ENCODE results near the gene LCN12.

The LCN12 gene

DNA sequence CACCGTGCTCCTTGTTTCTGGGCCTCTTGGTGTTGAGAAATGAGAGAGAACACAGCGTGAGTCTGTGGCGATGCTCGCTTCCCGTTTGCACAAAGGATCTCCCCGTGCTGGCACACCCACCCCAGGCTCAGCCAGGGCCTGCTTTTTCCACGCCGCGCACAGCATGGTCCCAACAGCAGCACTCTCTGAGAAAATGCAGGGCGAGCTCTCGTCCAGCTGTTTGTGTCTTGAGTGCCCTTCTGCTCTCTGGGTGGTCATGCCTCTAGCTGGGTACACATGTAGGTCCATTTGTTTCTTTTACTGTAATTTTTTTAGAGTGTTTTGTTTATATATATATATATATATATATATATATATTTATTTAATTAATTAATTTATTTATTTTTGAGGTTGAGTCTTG, 34.2 kb upstream of the LCN12 start:
- no peak overlapping the region for H3K4me2 ChIP-seq (ENCODE audit: low read length)
- TF ChIP-seq EZH2phosphoT487 (IDR thresholded peaks at IDR 0.05; ENCODE audit: borderline replicate concordance, low read length), result no peak
- TF ChIP-seq, protein P1, sequence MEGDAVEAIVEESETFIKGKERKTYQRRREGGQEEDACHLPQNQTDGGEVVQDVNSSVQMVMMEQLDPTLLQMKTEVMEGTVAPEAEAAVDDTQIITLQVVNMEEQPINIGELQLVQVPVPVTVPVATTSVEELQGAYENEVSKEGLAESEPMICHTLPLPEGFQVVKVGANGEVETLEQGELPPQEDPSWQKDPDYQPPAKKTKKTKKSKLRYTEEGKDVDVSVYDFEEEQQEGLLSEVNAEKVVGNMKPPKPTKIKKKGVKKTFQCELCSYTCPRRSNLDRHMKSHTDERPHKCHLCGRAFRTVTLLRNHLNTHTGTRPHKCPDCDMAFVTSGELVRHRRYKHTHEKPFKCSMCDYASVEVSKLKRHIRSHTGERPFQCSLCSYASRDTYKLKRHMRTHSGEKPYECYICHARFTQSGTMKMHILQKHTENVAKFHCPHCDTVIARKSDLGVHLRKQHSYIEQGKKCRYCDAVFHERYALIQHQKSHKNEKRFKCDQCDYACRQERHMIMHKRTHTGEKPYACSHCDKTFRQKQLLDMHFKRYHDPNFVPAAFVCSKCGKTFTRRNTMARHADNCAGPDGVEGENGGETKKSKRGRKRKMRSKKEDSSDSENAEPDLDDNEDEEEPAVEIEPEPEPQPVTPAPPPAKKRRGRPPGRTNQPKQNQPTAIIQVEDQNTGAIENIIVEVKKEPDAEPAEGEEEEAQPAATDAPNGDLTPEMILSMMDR (IDR thresholded peaks at IDR 0.05; ENCODE audit: low read depth, low read length, poor library complexity, severe bottlenecking), result no peak
- H3K9me3 ChIP-seq (ENCODE audit: control insufficient read depth, insufficient read depth, low read length), result no peaks in the 10 kb centered on the region
- H4K20me1 ChIP-seq (ENCODE audit: control insufficient read depth, insufficient read depth, low read depth, low read length), result 0 out of 2 replicates have a peak, but pooled peaks cover 3% of the 10 kb centered on the region
- no peaks in the 10 kb centered on the region for H3K27me3 ChIP-seq (ENCODE audit: control insufficient read depth, low read length)
- H3K4me3 ChIP-seq (ENCODE audit: low read length), result no peak overlapping the region
- no peaks in the 10 kb centered on the region for H3K4me1 ChIP-seq (ENCODE audit: control insufficient read depth, low read length)
- H3K9me2 ChIP-seq (replicated peaks; ENCODE audit: control insufficient read depth, low read length), result no peaks in the 10 kb centered on the region
- H3K27ac ChIP-seq (ENCODE audit: low read depth, low read length), result no peak overlapping the region
- no peaks in the 10 kb centered on the region for H3F3A ChIP-seq (ENCODE audit: control insufficient read depth, insufficient read depth)
- peaks cover 10% of the 10 kb centered on the region for H3K79me2 ChIP-seq (ENCODE audit: control insufficient read depth, low read length)
- peaks cover 67% of the 10 kb centered on the region for H3K36me3 ChIP-seq (ENCODE audit: control insufficient read depth, low read length)

DNA sequence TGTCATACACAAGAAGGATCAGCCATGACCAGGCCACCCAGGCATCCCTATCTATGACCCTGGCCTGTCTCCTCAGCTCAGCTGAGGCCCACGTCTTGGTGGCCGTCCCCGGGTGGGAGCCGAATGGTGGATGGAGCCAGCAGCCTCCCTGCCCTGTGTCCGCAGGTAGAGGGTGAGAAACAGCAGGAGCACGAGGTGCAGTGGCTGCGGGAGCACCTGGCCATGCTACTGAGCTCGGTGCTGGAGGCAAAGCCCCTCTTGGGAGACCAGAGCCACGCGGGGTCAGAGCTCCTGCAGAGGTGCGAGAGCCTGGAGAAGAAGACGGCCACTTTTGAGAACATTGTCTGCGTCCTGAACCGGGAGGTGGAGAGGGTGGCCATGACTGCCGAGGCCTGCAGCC, 32.0 kb upstream of the LCN12 start:
- 0 out of 2 replicates have a peak, but pooled peaks cover 3% of the 10 kb centered on the region for H4K20me1 ChIP-seq (ENCODE audit: control insufficient read depth, insufficient read depth, low read depth, low read length)
- no peak overlapping the region for H3K4me3 ChIP-seq (ENCODE audit: low read length)
- H3F3A ChIP-seq (ENCODE audit: control insufficient read depth, insufficient read depth), result no peaks in the 10 kb centered on the region
- H3K9me2 ChIP-seq (replicated peaks; ENCODE audit: control insufficient read depth, low read length), result no peaks in the 10 kb centered on the region
- H3K4me2 ChIP-seq (ENCODE audit: low read length), result no peak overlapping the region
- no peaks in the 10 kb centered on the region for H3K9me3 ChIP-seq (ENCODE audit: control insufficient read depth, insufficient read depth, low read length)
- H3K4me1 ChIP-seq (ENCODE audit: control insufficient read depth, low read length), result no peaks in the 10 kb centered on the region
- H3K36me3 ChIP-seq (ENCODE audit: control insufficient read depth, low read length), result peaks cover 62% of the 10 kb centered on the region
- H3K27ac ChIP-seq (ENCODE audit: low read depth, low read length), result no peak overlapping the region
- H3K27me3 ChIP-seq (ENCODE audit: control insufficient read depth, low read length), result no peaks in the 10 kb centered on the region
- no peak for TF ChIP-seq EZH2phosphoT487 (IDR thresholded peaks at IDR 0.05; ENCODE audit: borderline replicate concordance, low read length)
- TF ChIP-seq, protein P1 (IDR thresholded peaks at IDR 0.05; ENCODE audit: low read depth, low read length, poor library complexity, severe bottlenecking), result no peak
- H3K79me2 ChIP-seq (ENCODE audit: control insufficient read depth, low read length), result peaks cover 10% of the 10 kb centered on the region

DNA sequence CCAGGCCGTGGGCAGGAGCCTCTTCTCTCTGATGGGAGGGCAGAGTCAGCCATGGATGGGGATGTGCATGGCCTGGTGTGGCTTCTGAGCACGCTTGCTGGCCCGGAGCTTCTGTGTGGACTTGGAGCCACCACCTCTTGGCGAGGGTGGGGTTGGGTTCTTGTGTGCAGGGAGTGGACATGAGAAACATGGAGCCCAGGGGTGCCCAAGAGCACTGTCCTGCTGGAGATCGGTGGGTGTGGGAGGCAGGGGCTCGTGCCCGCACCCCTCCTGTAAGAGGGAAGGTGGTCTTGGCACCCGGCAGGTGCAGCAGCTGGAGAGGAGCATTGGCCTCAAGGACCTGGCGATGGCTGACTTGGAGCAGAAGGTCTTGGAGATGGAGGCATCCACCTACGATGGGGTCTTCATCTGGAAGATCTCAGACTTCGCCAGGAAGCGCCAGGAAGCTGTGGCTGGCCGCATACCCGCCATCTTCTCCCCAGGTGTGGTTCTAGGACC, 31.3 kb upstream of the LCN12 start:
- H3K36me3 ChIP-seq (ENCODE audit: control insufficient read depth, low read length), result peaks cover 62% of the 10 kb centered on the region
- H3K9me3 ChIP-seq (ENCODE audit: control insufficient read depth, insufficient read depth, low read length), result no peaks in the 10 kb centered on the region

More for the DNA sequence above, 31.3 kb upstream of the LCN12 start:
- Histone ChIP-seq H3K4me3 (ENCODE audit: low read length) (no peak overlapping the region), H3K4me1 (ENCODE audit: control insufficient read depth, low read length) (no peaks in the 10 kb centered on the region), H3K4me2 (ENCODE audit: low read length) (no peak overlapping the region), H3K27me3 (ENCODE audit: control insufficient read depth, low read length) (no peaks in the 10 kb centered on the region), H3K27ac (ENCODE audit: low read depth, low read length) (no peak overlapping the region), H3K9me2 (replicated peaks; ENCODE audit: control insufficient read depth, low read length) (no peaks in the 10 kb centered on the region), H3K79me2 (ENCODE audit: control insufficient read depth, low read length) (peaks cover 6% of the 10 kb centered on the region), H4K20me1 (ENCODE audit: control insufficient read depth, insufficient read depth, low read depth, low read length) (0 out of 2 replicates have a peak, but pooled peaks cover 3% of the 10 kb centered on the region), H3F3A (ENCODE audit: control insufficient read depth, insufficient read depth) (no peaks in the 10 kb centered on the region)
- no peak for TF ChIP-seq EZH2phosphoT487 (IDR thresholded peaks at IDR 0.05; ENCODE audit: borderline replicate concordance, low read length)
- TF ChIP-seq, protein P1 (IDR thresholded peaks at IDR 0.05; ENCODE audit: low read depth, low read length, poor library complexity, severe bottlenecking), result no peak

All from DOHH2 (cell line).